Measurements from ENCODE around the gene NFIC.

- TF ChIP-seq CTCF (conservative IDR thresholded peaks at IDR 0.05; ENCODE audit: low read depth, low read length): no peak
- no peak for TF ChIP-seq MAZ (IDR thresholded peaks at IDR 0.05; ENCODE audit: borderline replicate concordance, low read depth, low read length)
- TF ChIP-seq CEBPB (IDR thresholded peaks at IDR 0.05; ENCODE audit: low read depth, low read length): no peak
- no peak for TF ChIP-seq MXI1 (IDR thresholded peaks at IDR 0.05; ENCODE audit: borderline replicate concordance, low read depth, low read length)
- TF ChIP-seq RAD21 (IDR thresholded peaks at IDR 0.05; ENCODE audit: low read length): no peak
- TF ChIP-seq MAFK (IDR thresholded peaks at IDR 0.05; ENCODE audit: low read depth, low read length): no peak
- TF ChIP-seq SMC3 (IDR thresholded peaks at IDR 0.05; ENCODE audit: low read depth, low read length): no peak
- no peak for TF ChIP-seq RCOR1 (IDR thresholded peaks at IDR 0.05; ENCODE audit: insufficient replicate concordance, low read length)
- TF ChIP-seq RFX5 (IDR thresholded peaks at IDR 0.05; ENCODE audit: low read depth, low read length): no peak
These were observed 92.1 kb downstream of the NFIC start for GRCh38 chr19:3458229-3459088.
